H1 (cell line): ENCODE results near the gene PLCXD1. TPM values are rescaled to one million over a fixed set of nuclear protein-coding genes. Genes with fewer than 3 reads are reported as not detected.

Experiments used
- CTCF ChIA-PET: fragments of 300-600 bp; sonication (Branson Sonifier 250); formaldehyde crosslinking; loops from one replicate; lab custom pipeline; 2021; ENCODE audit not compliant: partially characterized antibody; lab: Charles Lee
- POLR2A ChIA-PET: fragments of 300-600 bp; sonication (Branson Sonifier 250); formaldehyde crosslinking; loops from one replicate; lab custom pipeline; 2021; ENCODE audit warnings: inconsistent platforms; ENCODE audit not compliant: partially characterized antibody; lab: Charles Lee
- DNase-seq, 2 experiments: peaks; one replicate each; pipeline versions ENCODE4 v3.0.0 to v3.0.0-alpha.2; 2010 to 2022; ENCODE audit warnings: low spot score in 2 of 2, low read depth in 1 of 2, mixed read lengths in 1 of 2
- FAIRE-seq: peaks from 2 replicates; lab custom pipeline; 2011; peaks lifted over from hg19 to GRCh38; lab: Jason Lieb, UNC
- H2AFZ ChIP-seq: 2 replicates; pipeline ENCODE4 v1.8.1; 2012; ENCODE audit warnings: low read length, inconsistent platforms
- H2AK5ac ChIP-seq: 2 replicates; pipeline ENCODE4 v1.6.1; 2013; ENCODE audit warnings: low read depth, low read length
- H2BK120ac ChIP-seq: replicated peaks from 2 replicates; pipeline ENCODE3; 2013; ENCODE audit warnings: low read depth, low read length, inconsistent platforms
- H2BK12ac ChIP-seq: 2 replicates; pipeline ENCODE4 v1.6.1; 2013; ENCODE audit warnings: low read depth, low read length
- H2BK15ac ChIP-seq: 2 replicates; pipeline ENCODE4 v1.6.1; 2013; ENCODE audit warnings: low read length
- H2BK20ac ChIP-seq: 2 replicates; pipeline ENCODE4 v1.6.1; 2013; ENCODE audit warnings: low read length
- H2BK5ac ChIP-seq: 2 replicates; pipeline ENCODE4 v1.6.1; 2013; ENCODE audit warnings: low read depth, low read length
- H3K14ac ChIP-seq: 2 replicates; pipeline ENCODE4 v1.6.1; 2013; ENCODE audit warnings: inconsistent platforms; ENCODE audit not compliant: insufficient read length
- H3K18ac ChIP-seq: 2 replicates; pipeline ENCODE4 v1.6.1; 2013; ENCODE audit warnings: low read length; ENCODE audit errors: extremely low read depth
- H3K23ac ChIP-seq: 2 replicates; pipeline ENCODE4 v1.6.1; 2013; ENCODE audit warnings: inconsistent platforms; ENCODE audit not compliant: insufficient read length
- H3K23me2 ChIP-seq: 2 replicates; pipeline ENCODE4 v1.6.1; 2013; ENCODE audit warnings: low read depth, low read length
- H3K27ac ChIP-seq: 2 replicates; pipeline ENCODE4 v1.6.1; 2011; ENCODE audit warnings: low read depth, low read length, inconsistent platforms
- H3K27me3 ChIP-seq, 4 experiments: replicated peaks in 1 of 4; 1 replicate in 1 of 4; 2 replicates in 3 of 4; pipeline versions ENCODE4 v1.6.1 to v1.8.1; 2011 to 2013; ENCODE audit warnings: low read length in 3 of 4, mild to moderate bottlenecking in 3 of 4, inconsistent platforms in 2 of 4, mixed read lengths in 2 of 4, moderate library complexity in 1 of 4; ENCODE audit not compliant: control insufficient read depth in 3 of 4, insufficient read depth in 3 of 4; ENCODE audit errors: extremely low read depth in 1 of 4
- H3K36me3 ChIP-seq, 4 experiments: 2 replicates each; pipeline versions ENCODE4 v1.6.1 to v1.8.1; 2011 to 2013; ENCODE audit warnings: mild to moderate bottlenecking in 4 of 4, low read length in 3 of 4, moderate library complexity in 2 of 4, control low read depth in 1 of 4, inconsistent platforms in 1 of 4; ENCODE audit not compliant: insufficient read depth in 4 of 4, control insufficient read depth in 2 of 4
- H3K4ac ChIP-seq: replicated peaks from 2 replicates; pipeline ENCODE3; 2013; ENCODE audit warnings: low read length, low read depth, mixed read lengths, inconsistent platforms; ENCODE audit not compliant: insufficient read length
- H3K4me1 ChIP-seq, 4 experiments: replicated peaks in 1 of 4; 1 replicate in 1 of 4; 2 replicates in 3 of 4; pipeline versions ENCODE4 v1.6.1 to v1.8.1; 2011 to 2013; ENCODE audit warnings: low read length in 3 of 4, inconsistent platforms in 2 of 4, mixed read lengths in 1 of 4; ENCODE audit not compliant: insufficient read depth in 4 of 4, control insufficient read depth in 3 of 4
- H3K4me2 ChIP-seq, 2 experiments: 2 replicates each; pipeline versions ENCODE4 v1.6.1 to v1.8.1; 2011 to 2013; ENCODE audit warnings: low read depth in 2 of 2, low read length in 2 of 2, control low read depth in 1 of 2, inconsistent platforms in 1 of 2, mild to moderate bottlenecking in 1 of 2; ENCODE audit not compliant: insufficient read depth in 1 of 2
- H3K4me3 ChIP-seq, 4 experiments: fragments of 200-600, 300-600 bp in 1 of 4; sonication (generic), shearing (Covaris generic), sonication (Bioruptor Twin) in 1 of 4; 2 replicates each; pipeline versions ENCODE4 v1.5.1 to v1.8.1; 2011 to 2016; ENCODE audit warnings: low read length in 4 of 4, low read depth in 3 of 4, control low read depth in 2 of 4, inconsistent platforms in 2 of 4, mild to moderate bottlenecking in 2 of 4, mixed read lengths in 1 of 4, moderate library complexity in 1 of 4; ENCODE audit not compliant: insufficient read depth in 2 of 4; ENCODE audit errors: extremely low read depth in 1 of 4
- H3K56ac ChIP-seq: replicated peaks from 2 replicates; pipeline ENCODE3; 2013; ENCODE audit warnings: low read depth, mild to moderate bottlenecking, mixed read lengths, low read length, inconsistent platforms; ENCODE audit not compliant: insufficient read length
- H3K79me1 ChIP-seq: 2 replicates; pipeline ENCODE4 v1.6.1; 2013; ENCODE audit warnings: low read depth, low read length, control low read depth
- H3K79me2 ChIP-seq, 2 experiments: 2 replicates each; pipeline versions ENCODE4 v1.6.1 to v1.8.1; 2012 to 2013; ENCODE audit warnings: low read length in 2 of 2, mild to moderate bottlenecking in 2 of 2, inconsistent platforms in 1 of 2; ENCODE audit not compliant: insufficient read depth in 2 of 2, control insufficient read depth in 1 of 2
- H3K9ac ChIP-seq, 4 experiments: replicated peaks in 1 of 4; 1 replicate in 1 of 4; 2 replicates in 3 of 4; pipeline versions ENCODE4 v1.6.1 to v1.8.1; 2011 to 2013; ENCODE audit warnings: low read depth in 3 of 4, low read length in 3 of 4, control low read depth in 2 of 4, mild to moderate bottlenecking in 2 of 4, moderate library complexity in 2 of 4, inconsistent platforms in 1 of 4; ENCODE audit errors: extremely low read depth in 1 of 4
- H3K9me3 ChIP-seq, 2 experiments: 2 replicates each; pipeline versions ENCODE4 v1.6.1 to v1.8.1; 2012 to 2013; ENCODE audit warnings: mild to moderate bottlenecking in 2 of 2, moderate library complexity in 2 of 2, control low read depth in 1 of 2, inconsistent platforms in 1 of 2, low read depth in 1 of 2, low read length in 1 of 2, mixed read lengths in 1 of 2; ENCODE audit not compliant: insufficient read depth in 2 of 2
- H4K20me1 ChIP-seq, 2 experiments: replicated peaks in 1 of 2; 2 replicates each; pipeline versions ENCODE3 to v1.8.1; 2011 to 2013; ENCODE audit warnings: inconsistent platforms in 2 of 2, low read length in 2 of 2, mild to moderate bottlenecking in 1 of 2; ENCODE audit not compliant: insufficient read depth in 2 of 2, control insufficient read depth in 1 of 2
- H4K5ac ChIP-seq: 2 replicates; pipeline ENCODE4 v1.6.1; 2013; ENCODE audit warnings: low read length, low read depth, mixed read lengths, inconsistent platforms; ENCODE audit not compliant: insufficient read length
- H4K8ac ChIP-seq: 2 replicates; pipeline ENCODE4 v1.8.0; 2013; ENCODE audit warnings: mild to moderate bottlenecking, moderate library complexity, low read length, inconsistent platforms; ENCODE audit not compliant: insufficient read depth; ENCODE audit errors: extremely low read depth
- H4K91ac ChIP-seq: replicated peaks from 2 replicates; pipeline ENCODE3; 2013; ENCODE audit warnings: low read length, mixed read lengths, inconsistent platforms; ENCODE audit not compliant: insufficient read length
- ATF2 ChIP-seq: IDR thresholded peaks from 2 replicates; pipeline ENCODE4 v1.6.1; 2012; ENCODE audit warnings: low read length, inconsistent platforms
- ATF3 ChIP-seq: IDR thresholded peaks from 2 replicates; pipeline ENCODE4 v1.6.1; 2011; ENCODE audit warnings: low read depth, mild to moderate bottlenecking, low read length; ENCODE audit not compliant: insufficient read depth
- CHD1 ChIP-seq: IDR thresholded peaks from 2 replicates; pipeline ENCODE4 v1.6.1; 2012; ENCODE audit warnings: low read depth, low read length, improper control_type of control experiment
- CHD2 ChIP-seq: IDR thresholded peaks from 2 replicates; pipeline ENCODE4 v1.6.1; 2012; ENCODE audit warnings: low read length, improper control_type of control experiment
- JUN ChIP-seq: IDR thresholded peaks from 2 replicates; pipeline ENCODE4 v1.6.1; 2011; ENCODE audit warnings: low read depth, mild to moderate bottlenecking, improper control_type of control experiment, low read length
- MAFK ChIP-seq: IDR thresholded peaks from 2 replicates; pipeline ENCODE4 v1.6.1; 2012; ENCODE audit warnings: low read depth, mild to moderate bottlenecking, improper control_type of control experiment, low read length
- POLR2AphosphoS5 ChIP-seq: IDR thresholded peaks from 2 replicates; pipeline ENCODE4 v1.6.1; 2011; ENCODE audit warnings: low read depth, low read length
- SRF ChIP-seq: IDR thresholded peaks from 2 replicates; pipeline ENCODE4 v1.6.1; 2011; ENCODE audit warnings: mild to moderate bottlenecking, low read depth, low read length, moderate library complexity
- TAF1 ChIP-seq: IDR thresholded peaks from 2 replicates; pipeline ENCODE4 v1.6.1; 2011; ENCODE audit warnings: mild to moderate bottlenecking, low read depth, low read length
- TBP ChIP-seq: IDR thresholded peaks from 2 replicates; pipeline ENCODE4 v1.6.1; 2011; ENCODE audit warnings: low read depth, low read length, improper control_type of control experiment
- WGBS, 2 experiments: shearing (Covaris generic) in 1 of 2; methylation state at CpG; one replicate each; pipeline versions ENCODE4 v1.1.6 to v1.1.7; 2013 to 2015; ENCODE audit warnings: low lambda C conversion rate in 2 of 2, mixed read lengths in 2 of 2, inconsistent platforms in 1 of 2, low coverage in 1 of 2, missing lambda C conversion rate in 1 of 2; ENCODE audit not compliant: insufficient replicate concordance in 2 of 2, insufficient coverage in 1 of 2, insufficient read length in 1 of 2; ENCODE audit errors: extremely low coverage in 1 of 2, missing lambda C conversion rate in 1 of 2; 5-methylcytosine and 5-hydroxymethylcytosine counted together
- polyA plus RNA-seq, 7 experiments: library from polyadenylated mRNA; depleted of rRNA in 3 of 7; stranded (reverse) in 5 of 7; unstranded in 2 of 7; fragments of >200 nt in 5 of 7; fragments of 200-250 nt in 2 of 7; gene quantifications; 1 replicate in 5 of 7; 2 replicates in 1 of 7; 4 replicates in 1 of 7; pipeline versions ENCODE4 v1.2.1 to v1.2.3, GENCODE V29; 2011 to 2013; ENCODE audit warnings: missing spikeins in 2 of 7, mixed read lengths in 2 of 7
- total RNA-seq: library from RNA; stranded (reverse); fragmentation: NEBNext Ultra II Directional; extraction: Animal tissue kit (Norgen Biotek cat#: 25700); gene quantifications from 2 replicates; pipeline ENCODE4 v1.2.1, GENCODE V29; 2021

Gene PLCXD1
- total and polyA plus RNA-seq, 2 of the 8 experiments (the other 6 are each of a cell fraction or from before 2014, with no cell fraction given), result 93.6 to 124 TPM

GRCh38 chrX:318739-319578 is 37.8 kb downstream of the PLCXD1 start, which contains the start of gene GTPBP6:
TSS of gene GTPBP6 (minus strand) at chrX:318796. CDS start at chrX:318787, 9 bp downstream.
- Histone ChIP-seq H3K56ac (peak within 1 kb of the TSS; percentile 69), H4K5ac (peak within 1 kb of the TSS; percentile 83), H3K27me3 (no peaks in the 10 kb centered on the region), H3K18ac (peak within 1 kb of the TSS; percentile 87), H3K23me2 (peaks cover 10% of the 10 kb centered on the region; the same call in 1 of the 2 replicates), H3K79me2 (peaks cover 0 to 9% of the 10 kb centered on the region in 2 experiments; a peak in 1 of 4 replicates), H4K8ac (peak within 1 kb of the TSS; percentile 96), H3K4me1 (peaks cover 0 to 6% (median 3%) of the 10 kb centered on the region in 4 experiments; a peak in 3 of 7 replicates), H3K9ac (peak within 1 kb of the TSS; percentile 73 to 97 (median 87)), H4K91ac (peak within 1 kb of the TSS; percentile 81), H3K79me1 (peaks cover 4% of the 10 kb centered on the region), H3K4me3 (peak within 1 kb of the TSS; percentile 69 to 95 (median 78)), H3K36me3 (peaks cover 5 to 15% (median 7%) of the 10 kb centered on the region in 4 experiments; a peak in 5 of 8 replicates), H2BK120ac (no peak within 1 kb of the TSS), H3K23ac (no peak within 1 kb of the TSS), H3K4ac (no peak within 1 kb of the TSS), H2BK12ac (no peak within 1 kb of the TSS), H3K4me2 (peak within 1 kb of the TSS; percentile 65 to 95), H2BK20ac (no peak within 1 kb of the TSS), H2AFZ (no peak within 1 kb of the TSS), H2BK5ac (peak within 1 kb of the TSS; percentile 81; the same call in 1 of the 2 replicates), H2AK5ac (no peak within 1 kb of the TSS), H4K20me1 (peaks cover 0 to 6% of the 10 kb centered on the region in 2 experiments), H2BK15ac (no peak within 1 kb of the TSS), H3K14ac (no peak within 1 kb of the TSS), H3K27ac (peak within 1 kb of the TSS; percentile 89), H3K9me3 (no peaks in the 10 kb centered on the region)
- FAIRE-seq (no peak), DNase-seq (peak; percentile 98 to 99)
- 2% methylated on average over 30 of the region's 97 CpGs; no CpG with 5 or more reads in 1 of the 2 experiments for WGBS, 2 experiments
- POLR2A ChIA-PET, result no interaction called here
- CTCF ChIA-PET, result no interaction called here
- TF ChIP-seq CHD1 (no peak), TBP (0 out of 2 replicates have a peak, but pooled peaks have one; percentile 37), ATF3 (peak; percentile 99), ATF2 (no peak), TAF1 (peak; percentile 69), SRF (no peak), POLR2AphosphoS5 (peak; percentile 80; the same call in 1 of the 2 replicates), CHD2 (peak; percentile 92), MAFK (no peak), JUN (no peak)
